ENCODE data around the gene EIF4E1B.

Gene EIF4E1B

GRCh38 chr5:176693477-176693851 is 63.0 kb downstream of the EIF4E1B start:
- no peak for DNase-seq

- no peak for DNase-seq
Measured at GRCh38 chr5:176694146-176694545, 63.7 kb downstream of the EIF4E1B start.

GRCh38 chr5:176694631-176695030 is 64.2 kb downstream of the EIF4E1B start:
- no peak for DNase-seq

- no peak for DNase-seq
Measured at GRCh38 chr5:176695073-176695472, 64.6 kb downstream of the EIF4E1B start.
